ENCODE results near the gene IER3. TPM values are rescaled to one million over a fixed set of nuclear protein-coding genes. Genes with fewer than 3 reads are reported as not detected.
A peak's percentile ranks its signal among the peaks of the same experiment; 100 is the strongest.

The IER3 gene
- total and polyA plus RNA-seq, 2 of the 13 experiments (the other 11 are each of a cell fraction or from before 2014, with no cell fraction given): 51.1 to 131 TPM

DNA sequence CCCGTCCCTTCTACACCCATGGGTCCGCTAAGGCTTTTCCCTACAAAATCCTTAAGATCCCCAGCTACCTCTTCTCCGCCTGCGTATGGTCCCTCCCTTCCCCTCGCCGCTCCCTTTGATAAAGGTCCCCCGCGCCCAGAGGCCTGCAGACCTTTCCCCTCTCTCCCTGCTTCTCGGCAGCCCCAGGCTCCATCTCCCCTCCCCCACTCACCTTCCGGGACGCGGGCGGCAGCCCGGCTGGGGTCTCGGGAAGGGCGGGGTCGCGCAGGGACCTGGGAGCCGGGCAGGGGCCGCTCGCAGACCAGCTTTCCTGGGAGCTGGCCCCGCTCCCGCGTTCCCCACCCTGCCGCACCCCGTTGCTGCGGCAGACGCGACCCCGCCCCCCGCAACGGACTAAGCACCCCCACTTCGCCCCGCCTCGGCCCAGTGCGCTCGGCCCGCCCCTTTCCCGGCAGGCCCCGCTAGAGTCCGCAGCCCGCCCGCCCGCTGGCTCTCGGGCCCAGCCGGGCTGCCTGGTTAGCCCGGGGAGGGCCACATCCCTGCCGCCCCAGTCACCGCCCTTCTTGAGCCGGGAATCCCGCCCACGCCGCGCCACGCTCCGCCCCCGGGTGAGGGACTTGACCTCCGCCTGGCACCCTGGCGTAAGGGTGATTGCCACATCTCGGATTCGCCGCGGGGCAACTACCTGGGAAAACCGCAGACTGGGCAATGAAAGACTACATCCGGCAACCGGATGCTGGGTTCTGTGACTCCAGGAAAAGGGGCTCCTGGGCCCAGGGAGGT lies 1.8 kb downstream of the IER3 start, which contains the start of gene FLOT1 (continued):
- TF ChIP-seq, protein P1, sequence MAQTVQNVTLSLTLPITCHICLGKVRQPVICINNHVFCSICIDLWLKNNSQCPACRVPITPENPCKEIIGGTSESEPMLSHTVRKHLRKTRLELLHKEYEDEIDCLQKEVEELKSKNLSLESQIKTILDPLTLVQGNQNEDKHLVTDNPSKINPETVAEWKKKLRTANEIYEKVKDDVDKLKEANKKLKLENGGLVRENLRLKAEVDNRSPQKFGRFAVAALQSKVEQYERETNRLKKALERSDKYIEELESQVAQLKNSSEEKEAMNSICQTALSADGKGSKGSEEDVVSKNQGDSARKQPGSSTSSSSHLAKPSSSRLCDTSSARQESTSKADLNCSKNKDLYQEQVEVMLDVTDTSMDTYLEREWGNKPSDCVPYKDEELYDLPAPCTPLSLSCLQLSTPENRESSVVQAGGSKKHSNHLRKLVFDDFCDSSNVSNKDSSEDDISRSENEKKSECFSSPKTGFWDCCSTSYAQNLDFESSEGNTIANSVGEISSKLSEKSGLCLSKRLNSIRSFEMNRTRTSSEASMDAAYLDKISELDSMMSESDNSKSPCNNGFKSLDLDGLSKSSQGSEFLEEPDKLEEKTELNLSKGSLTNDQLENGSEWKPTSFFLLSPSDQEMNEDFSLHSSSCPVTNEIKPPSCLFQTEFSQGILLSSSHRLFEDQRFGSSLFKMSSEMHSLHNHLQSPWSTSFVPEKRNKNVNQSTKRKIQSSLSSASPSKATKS (CRISPR knock-in tag; IDR thresholded peaks at IDR 0.05): peak; percentile 92
- no peak; the same call in 1 of the 2 replicates for TF ChIP-seq GTF3A (CRISPR knock-in tag; conservative IDR thresholded peaks at IDR 0.05)
- TF ChIP-seq ZNF775 (CRISPR knock-in tag; IDR thresholded peaks at IDR 0.05; ENCODE audit: borderline replicate concordance): no peak
- TF ChIP-seq ZFP41 (CRISPR knock-in tag; IDR thresholded peaks at IDR 0.05; ENCODE audit: borderline replicate concordance): peak; percentile 47
- TF ChIP-seq, protein P2, sequence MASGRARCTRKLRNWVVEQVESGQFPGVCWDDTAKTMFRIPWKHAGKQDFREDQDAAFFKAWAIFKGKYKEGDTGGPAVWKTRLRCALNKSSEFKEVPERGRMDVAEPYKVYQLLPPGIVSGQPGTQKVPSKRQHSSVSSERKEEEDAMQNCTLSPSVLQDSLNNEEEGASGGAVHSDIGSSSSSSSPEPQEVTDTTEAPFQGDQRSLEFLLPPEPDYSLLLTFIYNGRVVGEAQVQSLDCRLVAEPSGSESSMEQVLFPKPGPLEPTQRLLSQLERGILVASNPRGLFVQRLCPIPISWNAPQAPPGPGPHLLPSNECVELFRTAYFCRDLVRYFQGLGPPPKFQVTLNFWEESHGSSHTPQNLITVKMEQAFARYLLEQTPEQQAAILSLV (CRISPR knock-in tag; IDR thresholded peaks at IDR 0.05; ENCODE audit: borderline replicate concordance): peak; percentile 79
- TF ChIP-seq ZKSCAN5 (CRISPR knock-in tag; IDR thresholded peaks at IDR 0.05): no peak
- TF ChIP-seq KLF16 (CRISPR knock-in tag; IDR thresholded peaks at IDR 0.05): peak; percentile 21 to 85; a peak in 2 of 4 replicates
- TF ChIP-seq TP53 (CRISPR knock-in tag; conservative IDR thresholded peaks at IDR 0.05): no peak; the same call in none of the 2 replicates
- TF ChIP-seq ZNF460 (CRISPR knock-in tag; IDR thresholded peaks at IDR 0.05; ENCODE audit: borderline replicate concordance): peak; percentile 73; the same call in 1 of the 2 replicates
- TF ChIP-seq, protein P3, sequence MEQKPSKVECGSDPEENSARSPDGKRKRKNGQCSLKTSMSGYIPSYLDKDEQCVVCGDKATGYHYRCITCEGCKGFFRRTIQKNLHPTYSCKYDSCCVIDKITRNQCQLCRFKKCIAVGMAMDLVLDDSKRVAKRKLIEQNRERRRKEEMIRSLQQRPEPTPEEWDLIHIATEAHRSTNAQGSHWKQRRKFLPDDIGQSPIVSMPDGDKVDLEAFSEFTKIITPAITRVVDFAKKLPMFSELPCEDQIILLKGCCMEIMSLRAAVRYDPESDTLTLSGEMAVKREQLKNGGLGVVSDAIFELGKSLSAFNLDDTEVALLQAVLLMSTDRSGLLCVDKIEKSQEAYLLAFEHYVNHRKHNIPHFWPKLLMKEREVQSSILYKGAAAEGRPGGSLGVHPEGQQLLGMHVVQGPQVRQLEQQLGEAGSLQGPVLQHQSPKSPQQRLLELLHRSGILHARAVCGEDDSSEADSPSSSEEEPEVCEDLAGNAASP (CRISPR knock-in tag; IDR thresholded peaks at IDR 0.05; ENCODE audit: borderline replicate concordance): peak; percentile 29
- TF ChIP-seq, protein P4, sequence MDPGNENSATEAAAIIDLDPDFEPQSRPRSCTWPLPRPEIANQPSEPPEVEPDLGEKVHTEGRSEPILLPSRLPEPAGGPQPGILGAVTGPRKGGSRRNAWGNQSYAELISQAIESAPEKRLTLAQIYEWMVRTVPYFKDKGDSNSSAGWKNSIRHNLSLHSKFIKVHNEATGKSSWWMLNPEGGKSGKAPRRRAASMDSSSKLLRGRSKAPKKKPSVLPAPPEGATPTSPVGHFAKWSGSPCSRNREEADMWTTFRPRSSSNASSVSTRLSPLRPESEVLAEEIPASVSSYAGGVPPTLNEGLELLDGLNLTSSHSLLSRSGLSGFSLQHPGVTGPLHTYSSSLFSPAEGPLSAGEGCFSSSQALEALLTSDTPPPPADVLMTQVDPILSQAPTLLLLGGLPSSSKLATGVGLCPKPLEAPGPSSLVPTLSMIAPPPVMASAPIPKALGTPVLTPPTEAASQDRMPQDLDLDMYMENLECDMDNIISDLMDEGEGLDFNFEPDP (CRISPR knock-in tag; conservative IDR thresholded peaks at IDR 0.05): peak; percentile 90; the same call in 1 of the 2 replicates
- 0 out of 2 replicates have a peak, but pooled peaks have one; percentile 68 for TF ChIP-seq SP140L (CRISPR knock-in tag; IDR thresholded peaks at IDR 0.05; ENCODE audit: borderline replicate concordance)
- TF ChIP-seq, protein P5, sequence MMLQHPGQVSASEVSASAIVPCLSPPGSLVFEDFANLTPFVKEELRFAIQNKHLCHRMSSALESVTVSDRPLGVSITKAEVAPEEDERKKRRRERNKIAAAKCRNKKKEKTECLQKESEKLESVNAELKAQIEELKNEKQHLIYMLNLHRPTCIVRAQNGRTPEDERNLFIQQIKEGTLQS (CRISPR knock-in tag; IDR thresholded peaks at IDR 0.05): peak; percentile 53
- peak; percentile 12 for TF ChIP-seq ISX (CRISPR knock-in tag; conservative IDR thresholded peaks at IDR 0.05)
- TF ChIP-seq, protein P6, sequence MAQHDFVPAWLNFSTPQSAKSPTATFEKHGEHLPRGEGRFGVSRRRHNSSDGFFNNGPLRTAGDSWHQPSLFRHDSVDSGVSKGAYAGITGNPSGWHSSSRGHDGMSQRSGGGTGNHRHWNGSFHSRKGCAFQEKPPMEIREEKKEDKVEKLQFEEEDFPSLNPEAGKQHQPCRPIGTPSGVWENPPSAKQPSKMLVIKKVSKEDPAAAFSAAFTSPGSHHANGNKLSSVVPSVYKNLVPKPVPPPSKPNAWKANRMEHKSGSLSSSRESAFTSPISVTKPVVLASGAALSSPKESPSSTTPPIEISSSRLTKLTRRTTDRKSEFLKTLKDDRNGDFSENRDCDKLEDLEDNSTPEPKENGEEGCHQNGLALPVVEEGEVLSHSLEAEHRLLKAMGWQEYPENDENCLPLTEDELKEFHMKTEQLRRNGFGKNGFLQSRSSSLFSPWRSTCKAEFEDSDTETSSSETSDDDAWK (CRISPR knock-in tag; IDR thresholded peaks at IDR 0.05): no peak
- TF ChIP-seq, protein P7, sequence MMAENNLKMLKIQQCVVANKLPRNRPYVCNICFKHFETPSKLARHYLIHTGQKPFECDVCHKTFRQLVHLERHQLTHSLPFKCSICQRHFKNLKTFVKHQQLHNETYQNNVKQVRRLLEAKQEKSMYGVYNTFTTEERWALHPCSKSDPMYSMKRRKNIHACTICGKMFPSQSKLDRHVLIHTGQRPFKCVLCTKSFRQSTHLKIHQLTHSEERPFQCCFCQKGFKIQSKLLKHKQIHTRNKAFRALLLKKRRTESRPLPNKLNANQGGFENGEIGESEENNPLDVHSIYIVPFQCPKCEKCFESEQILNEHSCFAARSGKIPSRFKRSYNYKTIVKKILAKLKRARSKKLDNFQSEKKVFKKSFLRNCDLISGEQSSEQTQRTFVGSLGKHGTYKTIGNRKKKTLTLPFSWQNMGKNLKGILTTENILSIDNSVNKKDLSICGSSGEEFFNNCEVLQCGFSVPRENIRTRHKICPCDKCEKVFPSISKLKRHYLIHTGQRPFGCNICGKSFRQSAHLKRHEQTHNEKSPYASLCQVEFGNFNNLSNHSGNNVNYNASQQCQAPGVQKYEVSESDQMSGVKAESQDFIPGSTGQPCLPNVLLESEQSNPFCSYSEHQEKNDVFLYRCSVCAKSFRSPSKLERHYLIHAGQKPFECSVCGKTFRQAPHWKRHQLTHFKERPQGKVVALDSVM (CRISPR knock-in tag; IDR thresholded peaks at IDR 0.05): peak; percentile 82
- 0 out of 2 replicates have a peak, but pooled peaks have one; percentile 27 for TF ChIP-seq PRMT3 (CRISPR knock-in tag; IDR thresholded peaks at IDR 0.05; ENCODE audit: borderline replicate concordance, low read depth)
